ENCODE data around the gene RNF212.

The RNF212 gene

GRCh38 chr4:1031346-1031745 is 82.0 kb downstream of the RNF212 start:
- DNase-seq (ENCODE audit: low spot score), result no peak
- in situ Hi-C loops (cut with MboI; ENCODE audit: low pct_unique_long_range_greater_than_20kb, low sequenced_read_pairs, unreplicated experiment), result no loop called here
- no peak for TF ChIP-seq CTCF (IDR thresholded peaks at IDR 0.05; ENCODE audit: extremely low read depth, insufficient read depth, missing control alignments)

- in situ Hi-C loops (cut with MboI; ENCODE audit: low pct_unique_long_range_greater_than_20kb, low sequenced_read_pairs, unreplicated experiment), result no loop called here
- no peak for TF ChIP-seq CTCF (IDR thresholded peaks at IDR 0.05; ENCODE audit: extremely low read depth, insufficient read depth, missing control alignments)
- no peak for DNase-seq (ENCODE audit: low spot score)
These were observed 82.8 kb downstream of the RNF212 start for GRCh38 chr4:1030559-1030958.

GRCh38 chr4:1030031-1030430 is 83.3 kb downstream of the RNF212 start:
- in situ Hi-C loops (cut with MboI; ENCODE audit: low pct_unique_long_range_greater_than_20kb, low sequenced_read_pairs, unreplicated experiment), result no loop called here
- no peak for DNase-seq (ENCODE audit: low spot score)
- no peak for TF ChIP-seq CTCF (IDR thresholded peaks at IDR 0.05; ENCODE audit: extremely low read depth, insufficient read depth, missing control alignments)

GRCh38 chr4:1029529-1029928 is 83.8 kb downstream of the RNF212 start:
- no peak for DNase-seq (ENCODE audit: low spot score)
- no peak for TF ChIP-seq CTCF (IDR thresholded peaks at IDR 0.05; ENCODE audit: extremely low read depth, insufficient read depth, missing control alignments)
- in situ Hi-C loops (cut with MboI; ENCODE audit: low pct_unique_long_range_greater_than_20kb, low sequenced_read_pairs, unreplicated experiment), result no loop called here

- in situ Hi-C loops (cut with MboI; ENCODE audit: low pct_unique_long_range_greater_than_20kb, low sequenced_read_pairs, unreplicated experiment), result no loop called here
- TF ChIP-seq CTCF (IDR thresholded peaks at IDR 0.05; ENCODE audit: extremely low read depth, insufficient read depth, missing control alignments), result no peak
- DNase-seq (ENCODE audit: low spot score), result no peak
These were observed 84.7 kb downstream of the RNF212 start for GRCh38 chr4:1028574-1029220.

GRCh38 chr4:1027915-1028238 is 85.5 kb downstream of the RNF212 start:
- TF ChIP-seq CTCF (IDR thresholded peaks at IDR 0.05; ENCODE audit: extremely low read depth, insufficient read depth, missing control alignments), result no peak
- in situ Hi-C loops (cut with MboI; ENCODE audit: low pct_unique_long_range_greater_than_20kb, low sequenced_read_pairs, unreplicated experiment), result no loop called here
- no peak for DNase-seq (ENCODE audit: low spot score)
